GM18858 (cell line): ENCODE data around the gene THOP1.

ENCODE experiments used
- ATAC-seq: cut with Tn5 transposase; IDR thresholded peaks from one replicate; pipeline ENCODE4 v1.9.1; 2021; ENCODE audit not compliant: unreplicated experiment

Gene THOP1

DNA sequence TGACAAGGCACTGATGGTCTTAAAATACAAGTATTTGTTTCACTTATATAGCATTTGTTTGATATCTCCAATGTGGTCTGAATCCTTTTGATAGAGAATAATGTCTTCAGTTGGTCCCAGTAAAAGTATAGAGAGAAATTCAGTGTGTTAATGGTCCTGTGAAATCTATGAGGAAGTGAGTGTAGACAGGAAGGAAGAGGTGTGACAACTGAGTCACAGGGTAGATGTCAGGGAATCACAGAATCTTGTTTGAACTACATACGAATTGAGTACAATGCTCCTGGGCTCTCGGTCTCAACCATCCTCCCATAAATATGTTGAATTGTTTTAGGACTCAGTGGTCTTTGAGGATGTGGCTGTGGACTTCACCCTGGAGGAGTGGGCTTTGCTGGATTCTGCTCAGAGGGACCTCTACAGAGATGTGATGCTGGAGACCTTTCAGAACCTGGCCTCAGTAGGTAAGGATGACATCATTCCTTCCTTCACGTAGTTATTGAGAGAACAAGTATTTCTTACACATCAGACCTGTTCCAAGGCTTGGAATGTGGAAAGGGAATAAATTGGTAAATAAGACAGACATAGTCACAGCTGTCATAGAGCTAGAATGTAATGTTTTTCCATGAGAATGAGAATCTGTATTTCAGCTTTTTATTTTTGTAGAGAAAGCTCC lies 65.1 kb downstream of the THOP1 start:
- no peak for ATAC-seq

DNA sequence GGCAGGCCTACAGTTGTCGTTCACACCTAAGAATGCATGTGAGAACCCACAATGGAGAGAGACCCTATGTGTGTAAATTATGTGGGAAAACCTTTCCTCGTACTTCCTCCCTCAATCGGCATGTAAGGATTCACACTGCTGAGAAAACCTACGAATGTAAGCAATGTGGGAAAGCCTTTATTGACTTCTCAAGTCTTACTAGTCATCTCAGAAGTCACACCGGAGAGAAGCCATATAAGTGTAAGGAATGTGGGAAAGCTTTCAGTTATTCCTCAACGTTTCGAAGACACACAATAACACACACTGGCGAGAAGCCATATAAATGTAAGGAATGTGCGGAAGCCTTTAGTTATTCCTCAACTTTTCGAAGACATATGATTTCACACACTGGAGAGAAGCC lies 67.3 kb downstream of the THOP1 start:
- ATAC-seq, result no peak

DNA sequence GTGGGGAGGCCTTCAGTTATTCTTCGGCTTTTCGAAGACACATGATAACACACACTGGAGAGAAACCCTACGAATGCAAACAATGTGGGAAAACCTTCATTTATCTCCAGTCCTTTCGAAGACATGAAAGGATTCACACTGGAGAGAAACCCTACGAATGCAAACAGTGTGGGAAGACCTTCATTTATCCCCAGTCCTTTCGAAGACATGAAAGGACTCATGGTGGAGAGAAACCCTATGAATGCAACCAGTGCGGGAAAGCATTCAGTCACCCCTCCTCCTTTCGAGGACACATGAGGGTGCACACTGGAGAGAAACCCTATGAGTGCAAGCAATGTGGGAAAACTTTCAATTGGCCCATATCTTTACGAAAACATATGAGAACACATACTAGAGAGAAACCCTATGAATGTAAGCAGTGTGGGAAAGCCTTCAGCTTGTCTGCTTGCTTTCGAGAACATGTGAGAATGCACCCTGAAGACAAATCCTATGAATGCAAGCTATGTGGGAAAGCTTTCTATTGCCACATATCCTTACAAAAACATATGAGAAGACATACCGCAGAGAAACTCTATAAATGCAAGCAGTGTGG lies 67.8 kb downstream of the THOP1 start:
- no peak for ATAC-seq

DNA sequence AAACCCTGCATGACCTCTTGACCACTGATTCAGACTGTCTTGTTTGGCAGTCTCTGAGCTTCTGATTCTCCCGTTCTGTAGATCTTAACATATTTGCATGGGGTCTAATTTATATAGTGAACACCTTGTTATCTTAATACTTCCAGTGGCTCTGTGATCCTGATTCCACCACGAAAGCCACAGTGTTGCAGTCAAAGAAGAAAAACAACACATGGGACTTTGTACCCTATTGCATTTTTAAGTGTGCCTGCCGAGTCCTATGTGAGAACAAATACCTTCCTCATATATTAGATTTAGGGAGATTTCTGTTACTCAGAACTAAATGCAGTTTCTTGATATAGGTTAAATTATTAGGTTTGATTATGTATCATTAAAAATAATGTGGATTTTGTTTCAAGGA lies 69.5 kb downstream of the THOP1 start:
- ATAC-seq, result no peak

DNA sequence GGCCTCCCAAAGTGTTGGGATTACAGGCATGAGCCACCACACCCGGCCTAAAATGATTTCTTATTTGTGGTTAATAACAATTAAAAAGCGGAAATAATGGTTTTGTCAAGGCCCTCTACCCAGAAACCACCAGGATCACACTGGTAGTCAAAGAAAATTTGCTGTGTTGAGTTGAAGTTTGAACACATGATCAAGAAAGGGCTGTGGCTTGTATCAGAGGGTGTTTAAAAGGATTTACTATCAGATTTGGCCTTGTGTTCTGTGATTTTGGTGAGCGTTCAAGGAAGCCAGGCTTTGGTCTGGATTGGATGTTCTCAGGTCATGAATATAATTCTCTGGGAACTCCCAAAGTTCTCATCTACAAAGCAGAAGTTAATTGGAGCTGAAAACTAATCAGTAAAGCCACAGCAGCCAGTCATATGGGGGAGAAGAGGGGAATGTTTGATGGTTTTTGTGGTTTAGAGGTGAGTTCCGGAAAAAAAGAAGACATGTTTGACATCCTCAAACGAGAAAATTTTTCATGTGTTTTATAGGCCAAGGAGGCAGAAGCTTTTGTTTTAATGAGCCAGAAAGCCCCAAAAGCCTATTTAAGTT lies 71.3 kb downstream of the THOP1 start:
- ATAC-seq, result no peak

DNA sequence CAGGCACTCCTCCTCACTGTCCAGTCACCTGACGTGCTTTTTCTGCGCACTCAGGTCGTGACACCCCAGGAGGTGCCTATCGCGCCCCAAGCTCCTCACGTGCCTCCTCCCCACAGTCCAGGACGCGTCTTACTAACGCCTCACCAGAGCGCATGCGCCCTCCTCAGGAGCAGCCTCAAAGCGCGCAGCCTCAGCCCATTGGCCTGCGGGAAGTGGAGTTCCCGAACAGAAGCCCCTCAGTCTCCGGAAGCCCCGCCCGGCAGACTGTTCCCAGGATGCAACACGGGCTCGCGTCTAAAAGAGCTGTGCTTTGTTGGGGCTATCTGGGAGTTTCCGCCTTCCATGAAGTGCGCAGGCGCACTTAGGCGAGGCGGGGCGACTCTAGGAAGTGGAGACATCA lies 73.6 kb downstream of the THOP1 start:
- ATAC-seq, result no peak

DNA sequence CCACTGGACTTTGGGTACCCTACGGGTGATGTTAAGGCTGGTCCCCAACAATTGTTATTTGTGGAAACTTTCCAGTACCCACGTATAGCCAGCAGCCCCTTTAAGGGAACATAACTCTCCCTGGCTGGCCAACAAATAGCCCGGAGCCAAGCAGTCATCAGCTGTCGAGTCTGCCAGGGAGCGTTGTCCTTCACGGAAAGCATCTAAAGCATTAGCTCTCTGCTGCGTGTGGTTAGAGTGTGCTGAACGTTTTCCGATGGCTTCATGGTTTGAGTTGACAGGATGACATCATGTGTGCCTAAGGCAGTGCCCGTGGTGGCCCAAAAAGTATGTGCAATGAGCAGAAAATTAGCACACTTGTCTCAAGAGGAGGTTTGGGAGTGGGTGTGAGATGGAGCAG lies 78.5 kb downstream of the THOP1 start:
- no peak for ATAC-seq
